Non-pigmented ciliary epithelial cell (primary cell): ENCODE measurements around the gene SLC35D2.
A peak's percentile ranks its signal among the peaks of the same experiment; 100 is the strongest.
"Not testable (repeated sequence)": the region's sequence is repeated elsewhere in the genome, so short reads cannot be mapped to it uniquely, and the experiment has no call there.

Experiments used
- DNase-seq: peaks from one replicate; pipeline ENCODE4 v3.0.0-alpha.2; 2010; ENCODE audit warnings: low read depth

SLC35D2 gene

GRCh38 chr9:96400132-96400910 lies 16.8 kb upstream of the SLC35D2 start:
- no peak for DNase-seq

- no peak for DNase-seq
These were observed 15.8 kb upstream of the SLC35D2 start for GRCh38 chr9:96399325-96399633.

- no peak for DNase-seq
These were observed 15.2 kb upstream of the SLC35D2 start for GRCh38 chr9:96398582-96399324.

GRCh38 chr9:96395964-96396363 lies 12.5 kb upstream of the SLC35D2 start:
- DNase-seq, result no peak

DNA sequence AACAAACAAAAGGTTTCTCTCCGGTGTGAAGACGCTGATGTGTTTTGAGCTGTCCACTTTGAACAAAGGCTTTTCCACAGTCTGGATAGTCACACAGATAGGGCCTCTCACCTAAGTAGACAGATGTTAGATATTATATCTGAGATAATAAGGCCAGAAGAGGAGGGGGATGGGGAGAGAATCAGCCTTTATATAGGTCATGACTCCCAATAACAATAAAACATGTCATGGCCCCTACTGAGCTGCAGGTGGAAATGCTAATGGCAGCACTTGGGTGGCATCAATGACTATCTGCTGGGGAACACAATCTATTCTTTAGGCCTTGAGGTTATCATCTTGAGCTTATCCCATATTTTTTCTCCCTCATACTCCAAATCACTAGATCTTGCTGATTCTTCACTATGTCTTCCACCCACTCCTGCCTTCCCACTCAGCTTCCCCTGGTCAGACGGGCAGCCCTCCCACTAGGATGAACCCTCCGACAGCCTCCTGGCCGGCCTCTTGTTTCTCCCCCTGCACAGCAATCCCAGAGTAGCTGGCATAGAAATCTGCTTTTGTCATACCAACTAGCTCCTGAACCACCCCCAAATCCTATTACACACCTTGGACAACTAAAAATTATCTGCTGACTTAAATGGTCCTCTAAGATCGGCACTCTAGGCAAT lies 11.5 kb upstream of the SLC35D2 start:
- DNase-seq, result no peak

GRCh38 chr9:96392263-96392662 lies 8.8 kb upstream of the SLC35D2 start:
- DNase-seq, result no peak

DNA sequence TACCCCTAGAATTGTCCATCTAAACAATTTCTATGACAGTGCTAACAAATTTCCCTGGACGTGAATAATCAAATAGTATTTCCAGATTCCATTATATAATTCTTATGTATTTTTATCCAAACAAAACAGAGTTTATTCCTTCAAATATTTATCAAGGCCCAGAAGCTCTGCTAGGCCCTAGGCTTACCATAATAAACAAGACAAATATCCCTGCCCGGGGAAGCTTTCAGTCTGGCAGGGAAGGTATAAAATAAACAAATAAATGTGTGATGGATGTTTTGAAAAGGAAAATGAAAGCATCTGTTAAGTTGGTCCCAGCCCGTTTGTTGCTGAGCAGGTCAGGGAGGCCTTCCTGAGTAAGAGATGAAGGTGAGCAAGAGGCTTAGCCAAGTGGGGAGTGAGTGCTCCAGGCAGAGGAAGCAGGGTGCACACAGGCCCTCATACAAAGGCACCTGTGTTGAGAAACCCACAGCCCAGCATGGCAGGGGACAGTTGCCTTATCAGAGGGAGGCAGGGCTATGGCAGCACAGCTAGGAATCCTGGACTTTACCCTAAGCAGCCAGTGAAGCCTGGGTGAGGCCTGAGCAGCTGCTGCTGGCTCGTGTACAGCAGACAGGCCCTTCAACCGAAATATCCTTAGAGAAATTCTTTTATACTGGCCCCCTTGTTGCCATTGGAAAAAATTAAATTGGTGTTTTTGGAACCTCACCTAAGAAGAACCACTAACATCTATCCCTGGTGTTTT lies 7.7 kb upstream of the SLC35D2 start:
- no peak for DNase-seq

DNA sequence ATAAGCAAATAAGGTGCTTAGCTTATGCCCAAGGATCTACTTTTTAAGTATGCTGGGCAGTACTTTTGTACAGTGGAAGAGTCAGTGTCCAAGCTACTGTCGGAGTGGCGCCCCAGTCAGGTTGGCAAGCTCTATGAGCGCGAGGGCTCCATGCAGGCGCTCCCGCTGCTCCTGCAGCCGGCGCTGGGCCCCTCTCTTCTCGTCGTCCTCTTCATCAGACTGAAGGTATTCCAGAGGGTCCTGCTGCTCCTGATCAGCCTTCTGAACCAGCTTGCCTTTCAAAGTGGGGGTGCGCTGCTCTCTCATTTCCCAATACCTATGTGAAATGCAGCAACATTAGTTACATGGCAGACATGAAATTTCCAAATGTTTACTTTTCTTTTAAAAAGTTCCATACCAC lies 4.6 kb upstream of the SLC35D2 start:
- no peak for DNase-seq

DNA sequence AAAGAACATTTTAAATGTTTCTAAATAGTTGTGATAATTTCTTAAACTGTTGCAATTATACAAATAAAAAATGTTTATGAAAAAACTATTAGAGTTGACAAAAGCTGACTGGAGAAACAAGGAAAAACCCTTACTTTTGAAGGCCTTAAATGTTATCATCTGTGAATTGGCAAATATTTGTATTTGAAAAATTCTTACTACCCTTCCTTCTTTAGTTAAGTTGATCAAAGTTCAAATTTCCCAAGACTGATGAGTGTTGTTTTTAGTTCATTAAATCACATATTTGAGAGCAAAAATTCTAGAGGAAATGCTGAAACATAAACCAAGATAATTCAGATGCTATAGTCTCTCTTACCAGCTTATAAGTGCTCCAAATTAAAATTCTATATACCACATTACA lies 2.6 kb upstream of the SLC35D2 start:
- no peak for DNase-seq

DNA sequence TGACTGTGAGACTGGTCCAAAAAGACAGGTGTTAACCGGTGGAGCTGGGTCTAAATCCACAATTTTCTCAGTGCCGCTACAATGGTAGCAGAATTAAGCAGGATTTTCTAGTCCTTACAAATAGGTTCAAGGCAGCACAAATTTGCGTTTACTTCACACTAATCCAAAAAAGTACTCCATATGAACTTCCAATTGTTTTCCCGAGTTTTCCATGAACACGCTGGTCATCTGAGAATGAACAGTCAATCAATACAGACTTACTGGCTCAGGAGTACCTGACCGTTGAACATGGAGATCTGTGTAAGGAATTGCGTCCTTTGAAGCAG lies 709 bp downstream of the SLC35D2 start:
- DNase-seq, result no peak

DNA sequence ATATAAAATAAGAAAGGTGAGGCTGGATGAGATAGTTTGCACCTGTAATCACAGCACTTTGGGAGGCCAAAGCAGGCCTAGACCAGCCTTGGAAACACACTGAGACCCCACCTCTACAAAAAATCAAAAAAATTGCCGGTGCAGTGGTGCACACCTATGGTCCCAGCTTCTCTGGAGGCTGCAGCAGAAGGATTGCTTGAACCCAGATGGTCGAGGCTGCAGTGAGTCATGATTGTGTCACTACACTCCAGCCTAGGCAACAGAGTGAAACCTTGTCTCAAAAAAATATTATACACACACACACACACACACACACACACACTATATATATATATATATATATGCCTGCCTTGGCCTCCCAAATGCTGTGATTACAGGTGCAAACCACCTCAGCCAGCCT lies 1.3 kb downstream of the SLC35D2 start:
- no peak for DNase-seq

GRCh38 chr9:96381696-96382095 lies 1.8 kb downstream of the SLC35D2 start:
- no peak for DNase-seq

- no peak for DNase-seq
These were observed 2.4 kb downstream of the SLC35D2 start for GRCh38 chr9:96381125-96381524.

GRCh38 chr9:96379461-96379860 lies 4.0 kb downstream of the SLC35D2 start:
- DNase-seq, result peak; percentile 32

GRCh38 chr9:96378187-96378586 lies 5.3 kb downstream of the SLC35D2 start:
- DNase-seq, result no peak

GRCh38 chr9:96376891-96377874 lies 6.3 kb downstream of the SLC35D2 start:
- DNase-seq, result no peak

DNA sequence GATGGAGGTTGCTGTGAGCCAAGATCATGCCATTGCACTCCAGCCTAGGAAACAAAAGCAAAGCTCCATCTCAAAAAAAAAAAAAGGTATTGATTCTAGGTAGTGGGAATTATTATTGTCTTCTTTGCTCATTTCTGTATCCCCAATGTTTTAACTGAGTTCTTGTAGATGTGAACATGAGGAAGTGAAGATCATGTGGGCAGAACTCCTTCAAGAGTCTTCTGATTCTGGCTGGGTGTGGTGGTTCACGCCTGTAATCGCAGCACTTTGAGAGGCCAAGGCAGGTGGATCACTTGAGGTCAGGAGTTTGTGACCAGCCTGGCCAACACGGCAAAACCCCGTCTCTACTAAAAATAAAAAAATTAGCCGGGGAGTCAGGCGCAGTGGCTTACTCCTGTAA lies 8.0 kb downstream of the SLC35D2 start:
- not testable (repeated sequence) for DNase-seq

GRCh38 chr9:96367943-96368342 lies 15.6 kb downstream of the SLC35D2 start:
- DNase-seq, result no peak

GRCh38 chr9:96363175-96363967 lies 20.1 kb downstream of the SLC35D2 start:
- DNase-seq, result no peak

DNA sequence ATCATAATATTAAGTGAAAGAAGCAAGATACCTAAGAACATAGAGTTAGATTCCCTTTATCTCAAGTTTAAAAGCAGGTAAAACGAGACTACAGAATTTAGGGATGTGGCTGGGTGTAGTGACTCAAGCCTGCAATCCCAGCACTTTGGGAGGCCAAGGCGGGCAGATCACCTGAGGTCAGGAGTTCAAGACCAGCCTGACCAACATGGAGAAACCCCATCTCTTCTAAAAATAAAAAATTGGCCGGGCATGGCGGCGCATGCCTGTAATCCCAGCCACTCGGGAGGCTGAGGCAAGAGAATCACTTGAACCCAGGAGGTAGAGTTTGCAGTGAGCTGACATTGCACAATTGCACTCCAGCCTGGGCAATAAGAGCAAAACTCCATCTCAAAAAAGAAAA lies 21.4 kb downstream of the SLC35D2 start:
- DNase-seq, result not testable (repeated sequence)

- no peak for DNase-seq
These were observed 21.8 kb downstream of the SLC35D2 start for GRCh38 chr9:96361668-96362067.
